GM19099 (cell line): ENCODE measurements around the gene LPP.

Source experiments
- POLR2A ChIP-seq: IDR thresholded peaks from 3 replicates; pipeline ENCODE4 v1.6.1; 2011; ENCODE audit warnings: low read depth; ENCODE audit not compliant: insufficient read length; ENCODE audit errors: extremely low read depth

LPP gene

DNA sequence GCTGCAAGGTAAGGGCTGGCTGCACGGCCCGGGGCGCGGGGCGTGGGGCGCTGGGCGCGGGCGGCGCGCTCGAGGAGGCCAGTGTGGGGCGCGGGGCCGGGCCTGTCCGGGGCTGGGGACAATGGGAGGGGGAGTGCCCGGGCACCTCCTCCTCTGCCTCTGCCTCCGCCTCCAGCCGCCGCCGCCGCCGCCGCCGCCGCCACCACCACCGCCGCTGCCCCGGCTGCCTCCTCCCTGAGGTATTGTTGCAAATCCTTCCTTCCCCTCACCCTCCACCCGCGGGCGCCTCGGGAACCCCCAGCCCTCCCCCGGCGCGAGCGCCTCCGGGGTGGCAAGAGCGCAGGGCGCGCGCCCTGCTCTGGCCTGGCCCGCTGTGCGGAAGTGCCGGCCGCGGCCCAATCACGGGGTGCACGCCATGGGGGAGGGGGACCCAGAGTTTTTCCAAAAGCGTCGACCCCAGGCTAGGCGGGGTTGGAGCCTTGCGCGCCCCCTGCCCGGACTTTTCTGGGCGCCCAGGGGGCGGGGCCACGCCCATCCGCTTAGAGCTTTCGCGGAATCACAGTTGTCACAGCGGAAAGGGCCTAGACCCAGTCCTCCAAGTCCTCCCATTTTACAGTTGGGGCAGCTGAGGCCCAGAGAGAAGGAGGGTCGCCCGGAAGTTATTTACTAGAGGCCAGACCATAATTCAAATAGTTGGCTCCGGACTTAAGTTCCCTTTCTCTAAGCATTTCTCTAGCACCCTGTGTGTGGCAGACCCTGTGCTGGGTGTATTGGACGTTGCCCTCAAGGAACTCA is at the start of gene LPP:
LPP (plus strand) TSS at position 144 of the 795 bp plus-strand sequence. CDS start 251,964 bp downstream, outside the sequence.
- TF ChIP-seq POLR2A: no peak

DNA sequence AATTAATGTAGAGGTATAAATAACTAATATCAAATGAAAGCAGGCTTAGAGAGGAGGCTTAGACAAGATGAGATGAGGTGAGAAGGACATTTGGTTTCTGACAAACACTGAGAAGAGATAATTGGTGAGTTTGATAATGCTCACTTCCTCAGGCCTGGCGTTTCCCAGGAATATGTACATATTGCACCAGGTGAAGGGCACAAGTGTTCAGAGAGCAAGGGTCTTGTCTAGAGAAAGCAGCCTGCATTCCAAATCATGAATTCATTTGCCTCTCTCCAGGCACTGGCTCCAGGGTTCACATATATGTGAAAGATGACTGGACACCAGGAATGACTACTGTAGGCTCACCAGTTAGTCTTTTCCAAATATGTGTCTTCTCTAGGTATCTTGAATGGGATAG is 48.0 kb upstream of the LPP start:
- TF ChIP-seq POLR2A: no peak

- TF ChIP-seq POLR2A: no peak
These were observed 47.5 kb upstream of the LPP start for GRCh38 chr3:188106454-188106853.

GRCh38 chr3:188106887-188107830 is 46.8 kb upstream of the LPP start:
- no peak for TF ChIP-seq POLR2A

DNA sequence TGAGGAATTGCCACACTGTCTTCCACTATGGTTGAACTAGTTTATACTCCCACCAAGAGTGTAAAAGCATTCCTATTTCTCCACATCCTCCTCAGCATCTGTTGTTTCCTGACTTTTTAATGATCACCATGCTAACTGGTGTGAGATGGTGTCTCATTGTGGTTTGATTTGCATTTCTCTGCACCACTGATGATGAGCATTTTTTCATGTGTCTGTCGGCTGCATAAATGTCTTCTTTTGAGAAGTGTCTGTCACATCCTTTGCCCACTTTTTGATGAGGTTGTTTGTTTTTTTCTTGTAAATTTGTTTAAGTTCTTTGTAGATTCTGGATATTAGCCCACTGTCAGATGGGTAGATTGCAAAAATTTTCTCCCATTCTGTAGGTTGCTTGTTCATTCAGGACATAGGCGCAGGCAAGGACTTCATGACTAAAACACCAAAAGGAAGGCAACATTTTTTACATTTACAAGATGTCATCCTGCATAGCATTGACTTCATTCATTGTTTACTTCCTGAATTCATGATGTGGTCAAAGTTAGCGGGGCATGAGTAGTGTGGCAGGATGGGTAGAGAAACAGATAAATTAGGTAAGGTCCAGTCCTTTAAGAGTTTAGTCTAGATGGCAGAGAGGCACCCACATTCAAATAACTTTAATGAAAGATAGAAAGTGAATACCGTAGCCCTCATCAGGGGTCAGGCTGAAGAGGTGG is 45.1 kb upstream of the LPP start:
- TF ChIP-seq POLR2A: no peak

- no peak for TF ChIP-seq POLR2A
These were observed 42.9 kb upstream of the LPP start for GRCh38 chr3:188111002-188111584.

DNA sequence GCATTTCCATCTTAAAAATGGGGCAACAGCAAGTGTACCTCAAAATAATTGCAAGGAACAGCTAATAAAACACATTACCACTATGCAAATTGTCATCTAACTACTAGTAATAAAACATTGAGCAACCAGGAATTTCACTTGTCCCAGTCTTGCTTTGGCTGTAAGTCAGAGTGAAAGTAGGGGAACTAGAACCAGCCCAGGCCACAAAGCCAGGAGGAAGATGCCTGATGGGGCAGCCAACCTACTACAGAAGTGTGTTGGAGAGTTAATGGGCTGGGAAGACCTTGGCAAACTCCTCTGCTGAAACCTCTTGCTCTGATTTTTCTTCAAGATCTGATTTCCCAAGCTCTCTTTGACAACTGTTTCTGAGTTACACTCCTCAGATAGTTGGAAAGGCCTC is 40.2 kb upstream of the LPP start:
- no peak for TF ChIP-seq POLR2A

DNA sequence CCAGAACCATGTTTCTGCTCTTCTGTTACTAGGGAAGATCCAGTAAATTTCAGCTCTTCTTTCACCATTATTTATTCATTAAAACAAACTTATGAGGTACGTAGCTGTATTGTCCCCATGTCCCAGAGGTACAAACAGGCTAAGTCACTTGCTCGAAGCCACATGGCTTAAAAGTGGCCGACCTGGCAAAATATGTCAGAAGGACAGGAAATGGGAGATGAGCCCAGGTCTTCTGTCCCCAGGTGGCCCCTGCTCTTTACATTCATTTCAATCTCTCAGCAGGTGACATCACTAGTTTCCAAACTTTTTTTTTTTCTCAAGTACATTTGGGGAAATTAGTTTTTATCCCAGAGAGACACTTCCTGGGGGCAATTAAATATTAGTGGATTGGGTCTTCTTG is 34.1 kb upstream of the LPP start:
- no peak for TF ChIP-seq POLR2A

- no peak for TF ChIP-seq POLR2A
These were observed 31.3 kb upstream of the LPP start for GRCh38 chr3:188122571-188123169.

GRCh38 chr3:188123170-188123905 is 30.6 kb upstream of the LPP start:
- TF ChIP-seq POLR2A: no peak

DNA sequence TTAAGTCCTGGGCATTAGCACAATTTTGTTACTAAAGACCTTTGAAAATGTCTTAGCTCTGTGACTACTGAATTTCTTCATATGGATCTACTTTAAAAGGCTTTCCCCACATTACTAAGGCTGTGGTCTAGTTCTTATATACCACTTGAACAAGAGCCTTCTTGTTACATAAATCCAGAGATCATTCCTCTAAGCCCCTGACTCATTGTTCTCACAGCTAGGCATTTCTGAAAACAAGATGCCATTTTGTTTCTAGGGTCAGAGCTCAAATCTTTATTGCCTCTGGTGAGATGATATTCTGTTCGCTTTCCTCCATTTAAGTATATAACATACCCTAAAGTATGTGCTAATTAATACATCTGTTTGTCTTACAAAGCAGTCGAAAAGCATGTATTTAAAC is 29.8 kb upstream of the LPP start:
- no peak for TF ChIP-seq POLR2A

- TF ChIP-seq POLR2A: no peak
These were observed 28.9 kb upstream of the LPP start for GRCh38 chr3:188125076-188125475.

- TF ChIP-seq POLR2A: no peak
These were observed 27.7 kb upstream of the LPP start for GRCh38 chr3:188126276-188126675.

- TF ChIP-seq POLR2A: no peak
These were observed 27.0 kb upstream of the LPP start for GRCh38 chr3:188126934-188127333.
